ENCODE measurements around the gene CERS6.

Gene CERS6

DNA sequence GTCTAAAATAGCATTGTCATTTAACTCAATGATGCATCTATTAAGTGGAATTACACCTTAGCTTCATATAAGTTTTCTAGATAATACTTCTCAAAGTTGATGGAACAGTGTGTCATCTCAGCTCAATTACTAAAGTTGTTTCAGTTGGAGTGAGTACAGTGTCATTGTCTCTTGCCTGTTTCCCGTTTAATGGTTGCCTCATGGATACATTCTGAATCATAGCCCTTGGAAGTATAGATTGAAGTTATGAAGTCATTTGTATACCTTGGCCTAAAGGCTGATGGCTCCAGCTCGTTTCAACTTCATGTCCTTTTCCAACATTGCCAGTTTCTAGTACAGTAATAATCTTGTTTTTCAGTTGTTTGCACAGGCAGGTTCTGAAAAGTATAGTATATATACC is 215.9 kb downstream of the CERS6 start:
- no peak for DNase-seq (ENCODE audit: low spot score)

GRCh38 chr2:168673265-168674189 is 217.5 kb downstream of the CERS6 start:
- no peak for DNase-seq (ENCODE audit: low spot score)

- DNase-seq (ENCODE audit: low spot score), result no peak
Measured at GRCh38 chr2:168678153-168678853, 222.2 kb downstream of the CERS6 start.

DNA sequence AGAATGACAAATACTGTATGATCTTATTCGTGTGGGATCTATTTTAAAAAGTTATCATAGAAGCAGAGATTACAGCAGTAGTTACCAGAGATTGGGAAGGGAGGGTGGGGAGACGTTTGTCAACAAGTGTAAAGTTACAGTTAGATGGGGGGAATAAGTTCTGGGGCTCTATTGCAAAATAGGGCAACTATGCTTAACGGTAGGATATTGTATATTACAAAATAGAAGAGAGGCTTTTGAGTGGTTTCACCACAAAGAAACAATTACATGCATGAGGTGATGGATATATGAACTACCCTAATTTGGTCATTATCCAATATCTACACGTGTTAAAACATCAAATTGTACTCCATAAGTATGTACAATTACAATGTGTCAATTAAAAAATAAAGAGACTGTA is 223.0 kb downstream of the CERS6 start:
- DNase-seq (ENCODE audit: low spot score), result no peak

- DNase-seq (ENCODE audit: low spot score), result no peak
Measured at GRCh38 chr2:168679741-168680310, 223.8 kb downstream of the CERS6 start.

DNA sequence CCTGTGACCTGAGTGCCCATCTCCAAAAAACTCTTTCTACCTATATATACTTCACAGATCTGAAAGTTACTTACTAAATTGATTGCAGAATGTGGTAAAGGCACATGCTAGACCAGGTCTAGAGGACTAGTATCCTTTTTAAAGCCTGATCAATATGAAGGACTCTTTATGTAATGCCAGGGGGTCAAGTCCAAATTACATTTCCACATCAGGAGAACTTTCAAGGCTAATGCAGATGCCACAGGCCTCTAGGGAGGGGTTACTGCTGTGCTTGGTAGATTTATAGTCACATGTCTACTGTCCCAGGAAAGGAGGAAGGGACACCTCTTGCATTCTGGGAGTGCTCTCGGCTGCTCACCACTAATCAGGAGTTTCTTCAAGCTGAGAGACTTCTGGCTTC is 227.9 kb downstream of the CERS6 start:
- no peak for DNase-seq (ENCODE audit: low spot score)

- DNase-seq (ENCODE audit: low spot score), result no peak
Measured at GRCh38 chr2:168684921-168685599, 229.0 kb downstream of the CERS6 start.

DNA sequence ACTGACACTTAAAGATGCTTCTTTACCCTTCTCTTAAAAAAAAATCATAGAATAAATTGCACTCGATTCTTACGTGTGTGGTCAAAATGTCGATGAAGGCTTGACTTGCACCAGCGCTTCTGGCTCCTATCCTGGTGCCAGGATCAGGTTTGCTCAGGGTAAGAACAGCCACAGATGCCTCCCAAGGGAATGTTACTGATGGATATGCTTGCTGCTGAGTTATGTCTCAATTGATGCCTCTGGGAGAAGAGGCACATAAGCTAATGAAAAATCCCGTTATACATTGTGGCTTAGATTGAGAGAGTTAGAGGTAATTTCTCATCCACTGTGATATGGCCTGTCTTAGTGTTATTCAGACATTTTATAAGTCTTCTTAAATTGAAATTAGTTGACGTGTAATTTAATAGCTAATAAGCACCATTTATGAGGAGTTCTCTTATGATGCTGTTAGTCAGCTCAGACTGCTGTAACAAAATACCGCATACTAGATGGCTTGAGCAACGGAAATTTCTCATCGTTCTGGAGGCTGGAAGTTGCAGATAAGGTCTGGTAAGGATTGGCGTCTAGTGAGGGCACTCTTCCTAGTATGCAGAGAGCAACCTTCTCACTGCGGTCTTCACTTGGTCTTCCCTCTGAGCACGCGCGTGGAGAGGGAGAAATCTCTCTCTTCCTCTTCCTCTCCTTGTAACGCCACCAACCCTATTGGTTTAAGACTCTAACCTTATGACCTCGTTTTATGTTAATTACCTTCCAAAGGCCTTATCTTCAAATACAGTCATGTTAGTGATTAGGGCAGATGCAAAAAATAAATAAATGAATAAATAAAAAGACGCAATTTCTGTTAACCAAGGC is 229.8 kb downstream of the CERS6 start:
- no peak for DNase-seq (ENCODE audit: low spot score)

GRCh38 chr2:168686452-168687191 is 230.6 kb downstream of the CERS6 start:
- DNase-seq (ENCODE audit: low spot score), result no peak

DNA sequence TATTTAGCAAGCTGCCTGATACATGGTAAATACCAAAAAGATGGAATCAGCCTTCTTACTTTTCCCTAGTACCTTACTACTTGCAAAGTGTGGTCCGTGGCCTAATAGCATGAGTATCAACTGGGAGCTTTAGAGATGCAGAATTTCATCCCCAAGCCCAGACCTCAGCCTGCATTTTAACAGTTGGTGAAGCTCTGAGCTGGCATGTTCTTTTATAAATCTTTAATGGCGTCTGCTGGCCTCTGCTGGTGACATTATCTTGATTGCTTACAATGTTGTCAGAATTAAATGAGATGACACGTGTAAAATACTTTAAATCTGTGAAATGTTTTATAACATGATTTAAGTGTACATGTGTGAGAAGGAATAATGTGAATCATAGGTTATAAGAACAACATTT is 231.2 kb downstream of the CERS6 start:
- no peak for DNase-seq (ENCODE audit: low spot score)

- DNase-seq (ENCODE audit: low spot score), result no peak
Measured at GRCh38 chr2:168690381-168690885, 234.4 kb downstream of the CERS6 start.

GRCh38 chr2:168691221-168691620 is 235.1 kb downstream of the CERS6 start:
- DNase-seq (ENCODE audit: low spot score), result no peak

DNA sequence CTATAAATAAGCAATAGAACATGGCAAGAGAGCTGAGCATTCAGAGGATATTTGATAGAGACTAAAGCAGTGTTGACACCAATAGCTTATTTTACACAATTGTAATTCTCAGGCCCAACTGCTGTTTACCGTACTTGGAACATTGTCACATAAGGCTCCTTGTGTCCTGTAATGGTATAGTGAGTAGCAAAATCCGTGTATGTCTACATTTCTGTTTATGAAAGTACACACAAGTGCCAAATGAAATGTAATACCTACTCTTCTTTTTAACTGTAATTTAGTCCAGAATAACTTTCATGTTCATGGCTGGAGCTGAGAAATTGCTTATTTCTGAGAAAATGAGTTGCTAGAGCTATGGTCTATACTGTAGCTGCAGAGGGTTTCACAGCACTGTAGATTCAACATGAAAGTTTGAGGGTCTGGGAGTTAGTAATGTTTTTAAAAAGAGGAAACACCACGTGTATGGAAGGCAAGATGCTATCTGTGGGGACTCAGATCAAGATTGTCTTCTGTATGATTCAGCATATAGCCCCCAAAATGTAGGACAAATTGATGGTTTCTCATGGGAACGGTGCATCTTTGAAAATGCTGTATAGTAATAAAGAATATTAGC is 236.2 kb downstream of the CERS6 start:
- DNase-seq (ENCODE audit: low spot score), result no peak

- DNase-seq (ENCODE audit: low spot score), result no peak
Measured at GRCh38 chr2:168694173-168694572, 238.1 kb downstream of the CERS6 start.

GRCh38 chr2:168694866-168695265 is 238.8 kb downstream of the CERS6 start:
- no peak for DNase-seq (ENCODE audit: low spot score)

DNA sequence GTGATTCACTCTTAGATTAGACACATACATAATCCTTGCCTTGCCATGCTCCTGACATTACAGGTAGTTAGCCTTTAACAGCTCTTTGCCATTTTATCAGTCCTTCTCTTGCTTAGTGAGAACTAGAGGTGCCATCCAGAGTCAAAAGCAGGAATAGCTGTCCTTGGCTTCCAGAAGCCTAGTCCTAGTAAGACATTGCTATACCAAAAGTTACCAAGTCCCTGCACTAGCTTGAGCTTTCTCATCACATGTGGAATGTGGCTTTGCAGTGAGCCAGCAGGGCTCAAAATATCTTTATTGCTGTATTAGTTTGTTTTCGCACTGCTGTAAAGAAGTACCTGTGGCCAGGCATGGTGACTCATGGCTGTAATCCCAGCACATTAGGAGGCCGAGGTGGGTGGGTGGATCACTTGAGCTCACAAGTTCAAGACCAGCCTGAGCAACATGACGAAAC is 241.6 kb downstream of the CERS6 start:
- no peak for DNase-seq (ENCODE audit: low spot score)

GRCh38 chr2:168698969-168699368 is 242.9 kb downstream of the CERS6 start:
- DNase-seq (ENCODE audit: low spot score), result no peak

GRCh38 chr2:168699844-168700417 is 243.9 kb downstream of the CERS6 start:
- no peak for DNase-seq (ENCODE audit: low spot score)

DNA sequence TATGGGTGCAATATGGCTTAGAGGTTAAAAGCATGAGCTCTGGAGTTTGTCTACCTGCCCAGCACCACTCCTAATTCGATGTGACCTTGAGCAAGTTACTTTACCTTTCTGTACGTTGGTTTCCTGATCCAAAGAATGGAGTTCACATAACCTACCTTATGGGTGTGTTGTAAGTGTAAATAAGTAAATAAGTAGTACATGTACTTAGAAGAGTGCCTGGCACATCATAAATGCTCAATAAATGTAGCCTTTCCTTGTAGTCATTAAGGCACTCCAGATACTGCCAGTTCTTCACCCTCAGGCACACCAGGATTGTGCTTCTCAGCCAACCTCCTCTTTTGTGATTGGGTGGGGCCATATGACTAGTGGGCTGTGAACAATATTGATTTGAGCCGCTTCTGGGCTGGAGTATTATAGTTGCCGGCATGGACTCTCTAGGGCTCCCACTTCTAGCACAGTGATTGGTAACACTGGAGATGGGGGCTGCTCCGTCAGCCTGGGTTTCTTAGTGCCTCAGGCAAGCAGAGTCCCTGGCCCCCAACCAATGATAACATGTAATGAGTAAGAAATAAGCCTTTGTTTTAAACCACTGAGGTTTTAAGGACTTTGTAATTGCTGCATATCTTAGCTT is 244.7 kb downstream of the CERS6 start:
- no peak for DNase-seq (ENCODE audit: low spot score)

All from iPS-NIHi11 (cell line).